ENCODE data around the gene CERS1.
"Not testable (repeated sequence)": the region's sequence is repeated elsewhere in the genome, so short reads cannot be mapped to it uniquely, and the experiment has no call there.

Gene CERS1

GRCh38 chr19:18919900-18920214, 23.9 kb upstream of the CERS1 start:
- in situ Hi-C loops (cut with HindIII; ENCODE audit: low sequenced_read_pairs) = no loop called here

DNA sequence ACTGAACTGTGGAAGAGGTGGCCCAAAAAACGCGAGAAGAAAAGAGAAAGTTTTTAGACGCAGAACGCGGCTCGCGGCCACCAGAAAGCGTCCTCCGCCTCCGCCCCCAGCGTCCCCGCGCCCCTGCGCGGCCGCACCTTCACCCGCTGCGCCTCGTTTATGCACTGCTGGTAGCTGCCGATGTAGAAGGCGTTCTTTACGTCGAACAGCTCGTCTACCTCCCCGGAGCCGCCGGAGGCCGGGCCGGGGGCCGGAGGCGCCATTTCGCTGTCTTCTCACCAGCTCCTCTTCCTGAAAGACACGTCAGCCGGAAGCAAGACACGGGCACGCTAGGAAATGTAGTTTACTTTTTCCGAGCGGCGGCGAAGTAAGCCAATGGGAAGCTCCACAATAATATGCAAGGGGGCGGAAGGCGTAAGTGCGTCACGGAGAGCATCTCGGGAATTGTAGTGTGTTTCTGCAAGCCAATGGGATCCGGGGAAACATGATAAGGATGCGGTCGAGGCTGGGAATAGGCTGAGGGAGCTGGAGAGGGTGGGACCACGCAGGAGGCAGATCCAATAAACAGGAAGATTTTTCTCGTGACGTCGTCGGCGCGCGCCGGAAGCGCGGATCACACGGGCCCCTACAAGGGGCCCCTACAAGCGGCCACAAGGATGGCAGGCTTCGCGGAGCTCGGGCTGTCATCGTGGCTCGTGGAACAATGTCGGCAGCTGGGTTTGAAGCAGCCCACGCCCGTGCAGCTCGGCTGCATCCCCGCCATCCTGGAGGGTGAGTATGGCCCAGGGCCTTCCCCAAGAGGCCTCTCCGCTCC, 23.3 kb upstream of the CERS1 start, which contains the start of the genes COPE and DDX49:
TSS of gene COPE (minus strand) at position 302 of the 814 bp plus-strand sequence. CDS start at position 263, 39 bp downstream.
TSS of gene DDX49 (plus strand) at position 630 of the 814 bp plus-strand sequence. CDS start at position 657, 27 bp downstream.
- in situ Hi-C loops (cut with HindIII; ENCODE audit: low sequenced_read_pairs) = no loop called here

- in situ Hi-C loops (cut with HindIII; ENCODE audit: low sequenced_read_pairs) = not testable (repeated sequence)
These were observed 21.6 kb upstream of the CERS1 start for GRCh38 chr19:18917593-18917992.

DNA sequence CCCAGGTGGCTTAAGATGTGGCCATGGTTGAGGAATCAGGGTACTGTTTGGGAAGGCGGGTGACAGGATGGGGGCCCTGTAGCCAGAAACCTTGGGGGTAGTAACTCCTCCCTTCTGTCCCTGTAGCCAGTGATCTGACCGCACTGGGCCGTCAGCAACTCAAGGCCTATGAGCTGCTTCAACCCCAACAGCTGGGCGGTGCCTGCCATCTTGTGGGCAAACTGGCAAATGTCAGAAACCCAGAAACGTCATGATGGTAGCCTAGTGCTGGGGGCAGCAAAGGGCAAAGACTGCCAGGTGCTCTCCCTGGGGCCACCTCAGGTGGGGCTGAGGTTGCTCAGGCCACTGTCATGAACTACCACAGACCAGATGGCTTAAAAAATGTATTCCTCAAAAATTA, 19.7 kb upstream of the CERS1 start:
- in situ Hi-C loops (cut with HindIII; ENCODE audit: low sequenced_read_pairs) = no loop called here

DNA sequence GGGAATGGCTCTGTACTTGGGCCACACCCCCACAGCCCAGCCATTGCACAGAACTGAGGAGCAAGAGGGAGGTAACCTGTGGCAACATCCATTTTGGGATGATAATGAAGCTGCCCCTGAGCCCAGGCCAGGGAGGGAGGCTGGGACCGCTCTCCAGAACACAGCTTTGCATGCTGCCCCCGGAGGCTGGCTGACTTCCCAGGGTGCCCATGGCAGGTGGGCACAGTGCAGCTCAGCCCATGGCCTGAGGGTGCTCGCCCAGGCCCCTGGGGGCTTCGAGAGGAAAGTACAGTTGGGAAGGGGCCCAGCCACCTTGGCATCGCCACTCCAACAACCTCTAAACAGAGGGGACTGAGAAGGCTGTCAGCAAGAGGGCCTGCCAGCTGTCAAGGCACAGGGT, 17.5 kb upstream of the CERS1 start:
- in situ Hi-C loops (cut with HindIII; ENCODE audit: low sequenced_read_pairs) = no loop called here

- in situ Hi-C loops (cut with HindIII; ENCODE audit: low sequenced_read_pairs) = no loop called here
These were observed 17.0 kb upstream of the CERS1 start for GRCh38 chr19:18912933-18913332.

- in situ Hi-C loops (cut with HindIII; ENCODE audit: low sequenced_read_pairs) = no loop called here
These were observed 15.0 kb upstream of the CERS1 start for GRCh38 chr19:18910801-18911436.

DNA sequence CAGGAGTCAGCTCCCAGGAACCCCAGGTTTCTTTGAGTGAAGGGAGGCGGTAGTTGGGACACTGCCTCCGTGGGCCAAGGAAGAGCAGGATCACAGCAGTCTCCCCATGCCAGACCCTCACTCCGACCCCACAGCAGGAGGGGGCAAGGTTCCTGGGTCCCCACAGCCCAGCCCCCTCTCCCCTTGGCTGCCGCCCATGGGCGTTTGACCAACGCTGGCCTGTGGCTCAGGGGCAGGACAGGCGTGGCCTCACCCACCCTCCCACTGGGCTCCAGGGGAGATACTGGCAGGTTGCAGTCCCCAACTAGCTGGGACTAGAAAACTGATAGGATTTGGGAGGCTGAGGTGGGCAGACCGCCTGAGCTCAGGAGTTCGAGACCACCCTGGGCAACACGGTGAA, 14.1 kb upstream of the CERS1 start:
- in situ Hi-C loops (cut with HindIII; ENCODE audit: low sequenced_read_pairs) = no loop called here

DNA sequence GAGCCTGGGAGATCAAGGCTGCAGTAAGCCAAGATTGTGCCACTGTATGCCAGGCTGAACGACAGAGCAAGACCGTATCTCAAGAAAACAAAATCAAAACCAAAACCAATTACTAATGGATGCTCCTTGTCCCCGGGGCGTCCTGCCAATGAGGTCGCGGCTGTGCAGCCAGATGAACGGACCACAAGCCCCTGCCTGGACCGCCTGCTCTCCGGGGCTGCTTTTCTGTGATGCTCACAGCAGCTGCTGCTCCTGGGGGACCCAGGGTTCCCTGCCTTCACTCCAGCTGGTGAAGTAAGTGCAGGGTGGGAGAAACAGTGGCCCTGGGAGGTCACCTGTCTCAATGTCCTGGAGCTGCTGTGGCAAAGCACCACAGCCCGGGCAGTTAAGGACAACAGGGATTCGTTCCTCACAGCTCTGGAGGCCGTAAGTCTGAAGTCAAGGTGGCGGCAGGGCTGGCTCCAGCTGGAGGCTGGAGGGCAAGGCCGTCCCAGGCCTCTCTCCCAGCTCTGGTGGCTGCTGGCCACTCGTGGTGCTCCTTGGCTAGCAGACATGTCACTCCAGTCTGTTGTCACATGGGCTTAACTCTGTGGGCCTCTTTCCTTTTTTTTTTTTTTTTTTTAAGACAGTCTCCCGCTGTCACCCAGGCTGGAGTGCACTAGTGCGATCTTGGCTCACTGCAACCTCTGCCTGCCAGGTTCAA, 13.1 kb upstream of the CERS1 start:
- in situ Hi-C loops (cut with HindIII; ENCODE audit: low sequenced_read_pairs) = no loop called here

DNA sequence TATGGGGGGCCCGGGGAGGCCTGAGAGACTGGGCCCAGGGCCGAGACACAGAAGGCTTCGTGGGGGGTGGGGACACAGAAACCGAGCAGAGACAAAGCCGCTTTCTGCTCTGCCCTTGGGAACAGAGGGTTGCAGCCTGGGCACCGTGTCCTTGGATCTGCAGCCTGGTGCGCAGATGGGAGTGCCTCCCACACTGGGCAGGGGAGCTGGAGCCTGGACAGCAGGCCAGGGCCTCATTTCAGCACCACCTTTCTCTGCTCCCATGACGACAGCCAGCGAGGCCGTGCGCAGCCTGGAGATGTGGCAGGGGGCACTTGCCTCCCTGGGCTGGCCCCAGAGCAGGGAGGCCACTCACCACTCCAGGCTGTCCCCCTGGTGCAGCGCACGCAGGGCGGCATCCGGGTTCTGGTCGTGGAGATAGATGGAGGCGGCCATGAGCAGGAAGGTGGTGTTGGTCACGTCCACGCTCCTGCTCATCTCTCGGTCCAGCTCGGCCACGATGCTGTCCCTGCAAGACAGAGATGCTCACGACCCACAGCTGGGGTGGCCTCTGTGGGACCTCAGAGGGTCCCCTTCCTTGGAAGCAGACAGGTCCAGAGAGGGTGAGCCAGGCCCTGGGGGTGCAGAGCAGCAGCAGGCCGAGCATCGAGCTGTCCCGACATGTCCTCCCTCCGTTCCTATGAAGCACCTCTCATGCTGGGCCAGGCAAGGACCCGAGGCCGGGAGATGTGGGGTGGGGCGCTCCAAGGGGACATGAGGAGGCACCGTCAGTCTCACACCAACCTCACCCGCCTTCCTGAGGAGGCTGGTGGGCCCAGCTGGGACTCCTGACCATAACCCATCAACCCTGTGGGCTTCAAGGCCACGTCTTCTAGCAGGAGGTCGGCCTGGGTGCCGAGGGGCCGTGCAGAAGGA, 10.9 kb upstream of the CERS1 start:
- in situ Hi-C loops (cut with HindIII; ENCODE audit: low sequenced_read_pairs) = no loop called here

GRCh38 chr19:18905513-18906236, 9.7 kb upstream of the CERS1 start:
- in situ Hi-C loops (cut with HindIII; ENCODE audit: low sequenced_read_pairs) = no loop called here

GRCh38 chr19:18905058-18905456, 9.1 kb upstream of the CERS1 start:
- in situ Hi-C loops (cut with HindIII; ENCODE audit: low sequenced_read_pairs) = no loop called here

- in situ Hi-C loops (cut with HindIII; ENCODE audit: low sequenced_read_pairs) = no loop called here
These were observed 8.5 kb upstream of the CERS1 start for GRCh38 chr19:18904334-18905057.

- in situ Hi-C loops (cut with HindIII; ENCODE audit: low sequenced_read_pairs) = no loop called here
These were observed 7.4 kb upstream of the CERS1 start for GRCh38 chr19:18903156-18904037.

DNA sequence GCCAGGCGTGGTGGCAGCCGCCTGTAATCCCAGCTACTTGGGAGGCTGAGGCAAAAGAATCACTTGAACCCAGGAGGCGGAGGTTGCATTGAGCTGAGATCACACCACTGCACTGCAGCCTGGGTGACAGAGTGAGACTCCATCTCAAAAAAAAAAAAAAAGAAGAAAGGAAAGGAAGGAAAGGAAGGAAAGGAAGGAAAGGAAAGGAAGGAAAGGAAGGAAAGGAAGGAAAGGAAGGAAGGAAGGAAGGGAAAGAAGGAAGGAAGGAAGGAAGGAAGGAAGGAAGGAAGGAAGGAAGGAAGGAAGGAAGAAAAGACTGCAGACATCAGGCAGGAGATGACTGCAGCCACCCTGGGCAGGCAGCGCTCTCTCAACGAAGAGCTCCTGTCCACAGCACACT, 6.6 kb upstream of the CERS1 start:
- in situ Hi-C loops (cut with HindIII; ENCODE audit: low sequenced_read_pairs) = not testable (repeated sequence)

DNA sequence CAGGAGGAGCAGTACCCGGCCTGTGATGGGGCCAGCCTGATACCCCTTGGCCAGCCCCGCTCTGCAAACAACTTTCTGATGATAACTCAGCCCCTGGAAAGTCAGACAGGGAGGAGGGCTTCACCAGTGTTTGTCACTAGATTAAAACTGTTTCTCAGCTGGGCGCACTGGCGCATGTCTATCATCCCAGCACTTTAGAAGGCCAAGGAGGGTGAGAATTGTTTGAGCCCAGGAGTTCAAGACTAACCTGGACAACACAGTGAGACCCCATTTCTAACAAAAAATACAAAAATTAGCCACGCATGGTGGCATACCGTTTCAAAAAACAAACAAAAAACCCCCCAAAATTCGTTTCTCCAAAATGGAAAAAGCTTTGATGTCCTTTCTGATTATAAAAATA, 5.5 kb upstream of the CERS1 start:
- in situ Hi-C loops (cut with HindIII; ENCODE audit: low sequenced_read_pairs) = no loop called here

GRCh38 chr19:18900700-18901481, 4.9 kb upstream of the CERS1 start:
- in situ Hi-C loops (cut with HindIII; ENCODE audit: low sequenced_read_pairs) = no loop called here
